CD4-positive, alpha-beta T cell treated with Interleukin-17A for 4 hours (primary cell): ENCODE data around the gene IRAK3.
"Not testable (repeated sequence)": the region's sequence is repeated elsewhere in the genome, so short reads cannot be mapped to it uniquely, and the experiment has no call there.

Experiments
- DNase-seq: peaks from one replicate; pipeline ENCODE4 v3.0.0-alpha.2; 2020; ENCODE audit warnings: mixed read lengths

The IRAK3 gene

DNA sequence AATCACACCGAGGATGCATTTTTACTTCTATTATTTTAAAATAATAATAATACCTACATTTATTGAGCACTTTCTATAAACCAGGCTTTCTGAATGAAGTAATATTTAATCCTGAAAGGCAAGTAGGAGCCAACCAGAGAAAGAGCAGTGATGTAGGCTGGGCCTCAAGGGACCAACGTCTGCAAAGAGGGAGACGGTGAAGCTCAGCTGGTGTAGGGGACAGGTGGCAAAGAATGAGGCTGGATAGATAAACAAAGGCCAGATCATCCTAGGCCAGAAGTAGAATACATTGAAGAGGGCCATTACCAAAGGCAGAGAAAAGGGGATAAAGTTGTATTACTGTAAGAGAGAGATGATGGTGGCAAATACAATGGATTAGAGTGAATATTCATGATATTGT, 18.4 kb upstream of the IRAK3 start:
- no peak for DNase-seq

DNA sequence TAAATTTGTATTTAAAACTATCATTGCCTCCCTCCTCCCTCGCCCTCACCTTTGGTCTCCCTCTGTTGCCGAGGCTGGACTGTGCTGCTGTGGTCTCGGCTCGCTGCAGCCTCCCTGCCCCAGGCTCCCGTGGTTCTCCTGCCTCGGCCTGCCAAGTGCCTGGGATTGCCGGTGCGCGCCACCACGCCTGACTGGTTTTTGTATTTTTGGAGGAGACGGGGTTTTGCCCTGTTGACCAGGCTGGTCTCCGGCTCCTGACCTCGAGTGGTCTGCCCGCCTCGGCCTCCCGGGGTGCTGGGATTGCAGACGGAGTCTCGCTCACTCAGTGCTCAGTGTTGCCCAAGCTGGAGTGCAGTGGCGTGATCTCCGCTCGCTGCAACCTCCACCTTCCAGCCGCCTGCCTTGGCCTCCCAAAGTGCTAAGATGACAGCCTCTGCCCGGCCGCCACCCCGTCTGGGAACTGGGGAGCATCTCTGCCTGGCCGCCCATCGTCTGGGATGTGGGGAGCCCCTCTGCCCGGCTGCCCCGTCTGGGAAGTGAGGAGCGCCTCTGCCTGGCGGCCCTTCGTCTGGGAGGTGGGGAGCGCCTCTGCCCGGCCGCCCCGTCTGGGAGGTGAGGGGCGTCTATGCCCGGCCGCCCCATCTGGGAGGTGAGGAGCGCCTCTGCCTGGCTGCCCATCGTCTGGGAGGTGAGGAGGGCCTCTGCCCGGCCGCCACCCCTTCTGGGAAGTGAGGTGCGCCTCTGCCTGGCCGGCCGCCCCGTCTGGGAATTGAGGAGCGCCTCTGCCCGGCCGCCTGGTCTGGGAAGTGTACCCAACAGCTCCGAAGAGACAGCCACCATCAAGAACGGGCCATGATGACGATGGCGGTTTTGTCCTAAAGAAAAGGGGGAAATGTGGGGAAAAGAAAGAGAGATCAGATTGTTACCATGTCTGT, 14.4 kb upstream of the IRAK3 start:
- not testable (repeated sequence) for DNase-seq

DNA sequence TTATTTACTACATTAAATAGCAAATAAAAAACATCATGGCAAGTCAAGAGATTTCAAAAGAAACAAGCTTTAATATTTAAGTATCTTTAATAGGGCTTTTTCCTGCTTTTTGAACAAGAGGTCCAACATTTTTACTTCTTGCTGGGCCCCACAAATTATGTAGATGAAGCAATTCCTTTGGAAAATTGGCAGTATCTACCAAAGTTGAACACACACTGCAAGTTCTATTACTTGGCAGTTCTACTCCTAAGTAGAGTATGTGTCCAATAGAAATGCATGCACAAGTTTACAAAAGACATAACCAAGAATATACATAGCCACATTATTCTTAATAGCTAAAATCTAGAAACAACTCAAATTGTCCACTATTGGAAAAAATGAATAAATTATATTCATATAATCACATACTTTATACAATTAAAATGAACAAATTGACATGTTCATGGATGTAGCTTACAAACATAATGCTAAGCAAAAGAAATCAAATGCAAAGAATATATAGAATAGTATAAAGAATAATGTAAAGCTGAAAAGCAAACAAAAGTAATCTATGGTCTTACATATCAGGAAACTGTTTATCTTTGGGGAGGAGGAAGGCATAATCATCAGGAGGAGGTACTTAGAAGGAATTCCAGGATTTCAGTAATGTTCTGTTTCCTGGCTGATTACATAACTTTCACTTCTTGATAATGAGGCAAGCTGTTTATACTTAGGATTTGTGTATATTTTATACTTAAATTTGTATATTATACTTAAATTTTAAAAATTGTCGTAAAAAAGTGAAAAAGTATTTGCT, 12.7 kb upstream of the IRAK3 start:
- DNase-seq: no peak

DNA sequence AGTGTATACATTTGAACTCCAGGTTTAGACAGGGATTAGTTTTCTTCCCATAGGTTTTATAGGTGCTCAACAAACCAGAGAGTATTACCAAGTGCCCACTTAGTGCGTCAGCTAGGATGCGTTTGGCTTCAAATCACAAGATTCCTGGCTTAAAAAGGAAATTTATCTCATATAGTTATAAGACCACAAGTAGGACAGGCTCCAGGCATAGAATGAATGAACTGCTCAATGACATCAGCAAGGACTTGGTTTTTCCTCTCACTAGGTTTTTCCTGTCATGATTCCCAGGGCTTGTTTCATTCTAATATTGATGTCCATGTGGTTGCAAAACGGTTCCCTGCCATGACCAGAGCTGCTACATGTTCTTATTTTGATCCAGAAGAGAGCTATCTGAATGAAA, 6.1 kb upstream of the IRAK3 start:
- DNase-seq: no peak

DNA sequence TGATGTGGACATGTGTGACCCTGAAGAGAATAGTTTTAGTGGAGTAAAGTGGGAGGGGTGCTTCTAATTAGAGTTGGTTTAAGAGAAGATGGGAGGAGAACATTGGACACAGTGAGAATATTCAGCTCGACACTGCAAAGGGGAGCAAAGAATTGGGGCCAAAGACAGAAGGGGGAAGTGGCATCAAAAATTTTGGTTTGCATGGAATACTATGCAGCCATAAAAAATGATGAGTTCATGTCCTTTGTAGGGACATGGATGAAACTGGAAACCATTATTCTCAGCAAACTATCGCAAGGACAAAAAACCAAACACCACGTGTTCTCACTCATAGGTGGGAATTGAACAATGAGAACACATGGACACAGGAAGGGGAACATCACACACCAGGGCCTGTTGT, 4.2 kb upstream of the IRAK3 start:
- not testable (repeated sequence) for DNase-seq

DNA sequence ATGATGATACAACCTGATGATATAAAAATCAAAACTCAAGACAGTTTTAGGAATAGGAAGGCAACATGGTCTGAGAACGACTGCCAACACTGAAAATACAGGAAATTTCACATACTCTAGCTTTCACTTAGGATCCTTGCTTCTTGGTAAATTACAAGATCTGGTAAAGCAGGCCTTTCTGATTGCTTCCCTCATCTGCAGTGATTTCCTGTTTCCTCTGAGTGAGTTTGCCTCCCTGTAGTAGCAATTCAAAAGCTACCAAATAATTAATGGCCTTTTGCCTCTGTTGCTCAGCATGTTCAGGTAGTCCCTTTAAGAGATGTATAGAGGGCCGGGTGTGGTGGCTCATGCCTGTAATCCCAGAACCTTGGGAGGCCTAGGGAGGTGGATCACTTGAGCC, 2.0 kb upstream of the IRAK3 start:
- DNase-seq: no peak

DNA sequence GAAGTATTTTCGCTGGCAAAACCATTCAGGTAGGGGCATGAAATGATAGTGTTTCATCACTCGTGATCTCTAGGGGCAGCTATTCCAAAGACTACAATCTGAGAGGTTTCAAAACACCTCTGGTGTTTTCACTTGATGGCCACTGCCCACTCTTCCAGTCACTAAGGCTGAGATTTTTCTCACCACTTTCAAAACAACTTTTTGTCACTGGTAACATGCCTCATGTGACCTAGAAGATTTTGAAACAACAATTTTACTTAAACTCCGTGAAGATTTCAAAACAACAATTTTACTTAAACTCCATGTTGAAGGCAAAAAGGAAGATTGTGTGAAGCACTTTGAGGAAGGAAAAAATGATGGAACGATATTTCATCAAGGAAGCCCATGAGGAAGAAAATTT, 1.2 kb upstream of the IRAK3 start:
- no peak for DNase-seq

DNA sequence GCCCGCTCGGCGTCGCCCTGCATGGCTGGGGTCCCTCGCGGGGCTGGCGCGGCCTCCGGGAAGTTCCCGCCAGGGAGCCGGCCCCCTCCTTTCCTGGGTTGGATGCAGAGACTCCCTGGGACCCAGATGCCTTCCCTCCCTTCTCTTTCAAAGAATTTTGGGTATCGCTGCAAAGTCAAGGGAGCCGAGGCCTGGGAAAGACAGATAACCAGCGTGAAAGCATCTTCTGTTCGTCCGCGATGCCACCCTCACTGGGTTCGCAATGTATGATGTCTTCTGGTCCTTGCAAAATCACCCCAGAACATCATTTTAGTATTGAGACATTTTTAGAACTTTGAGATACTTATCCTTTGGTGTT, 451 bp downstream of the IRAK3 start:
- no peak for DNase-seq

DNA sequence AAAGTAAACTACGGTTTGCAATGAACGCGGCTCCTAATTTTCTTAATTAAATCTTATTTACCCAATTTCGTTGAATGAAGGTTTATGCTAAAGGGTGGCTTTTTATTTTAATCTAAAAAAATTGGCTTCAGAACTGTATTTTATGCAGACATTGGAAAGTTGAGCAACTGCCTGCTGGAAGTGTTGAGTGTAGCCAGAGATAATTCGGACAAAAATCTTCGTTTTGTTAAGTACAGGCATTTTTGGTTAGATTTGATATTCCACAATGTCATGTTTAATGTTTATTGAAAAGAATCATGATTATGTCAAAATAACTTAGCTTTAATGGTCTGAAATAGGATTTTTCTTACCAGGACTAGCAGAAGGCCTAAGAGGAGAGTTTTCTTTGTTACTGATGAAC, 875 bp downstream of the IRAK3 start:
- DNase-seq: no peak

DNA sequence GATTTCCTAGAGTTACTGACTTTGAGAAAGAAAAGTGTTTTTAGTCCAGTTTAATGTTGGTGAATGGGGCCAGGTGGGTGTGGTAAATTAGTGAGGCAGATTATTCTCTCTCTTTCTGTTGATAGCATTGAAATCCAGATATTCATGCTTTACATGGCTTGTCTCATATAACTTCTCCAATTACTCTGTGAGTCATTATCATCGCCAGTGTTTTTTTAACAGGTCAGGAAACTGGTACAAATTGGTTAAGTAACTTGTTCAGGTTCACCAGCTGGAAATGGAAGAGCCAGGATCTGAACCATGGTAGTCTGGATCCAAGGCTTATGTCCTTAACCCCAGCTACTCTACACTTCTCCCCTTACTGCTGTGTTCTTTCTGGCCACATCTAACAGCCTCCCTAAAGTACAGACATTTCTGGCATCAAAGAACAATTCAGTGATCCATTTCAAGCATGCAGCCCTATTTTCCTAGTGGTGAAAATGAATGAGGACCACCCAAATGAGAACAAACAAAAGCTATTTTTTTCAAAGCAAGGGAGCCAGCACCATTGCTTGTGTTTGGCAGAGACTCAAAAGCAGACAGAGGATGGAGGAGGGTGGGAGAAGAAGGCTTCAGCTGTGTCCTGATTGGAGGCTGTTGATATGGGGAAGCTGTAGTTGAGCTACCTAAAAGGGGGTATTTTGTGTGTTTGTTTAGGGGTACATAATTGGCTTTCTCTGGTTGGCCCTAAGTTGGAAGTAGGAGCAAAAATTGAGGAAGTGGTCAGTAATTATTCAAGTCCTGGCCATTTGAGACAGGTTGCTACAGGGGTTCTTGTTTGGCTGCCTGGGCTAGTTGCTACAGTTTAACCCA, 1.7 kb downstream of the IRAK3 start:
- DNase-seq: no peak

DNA sequence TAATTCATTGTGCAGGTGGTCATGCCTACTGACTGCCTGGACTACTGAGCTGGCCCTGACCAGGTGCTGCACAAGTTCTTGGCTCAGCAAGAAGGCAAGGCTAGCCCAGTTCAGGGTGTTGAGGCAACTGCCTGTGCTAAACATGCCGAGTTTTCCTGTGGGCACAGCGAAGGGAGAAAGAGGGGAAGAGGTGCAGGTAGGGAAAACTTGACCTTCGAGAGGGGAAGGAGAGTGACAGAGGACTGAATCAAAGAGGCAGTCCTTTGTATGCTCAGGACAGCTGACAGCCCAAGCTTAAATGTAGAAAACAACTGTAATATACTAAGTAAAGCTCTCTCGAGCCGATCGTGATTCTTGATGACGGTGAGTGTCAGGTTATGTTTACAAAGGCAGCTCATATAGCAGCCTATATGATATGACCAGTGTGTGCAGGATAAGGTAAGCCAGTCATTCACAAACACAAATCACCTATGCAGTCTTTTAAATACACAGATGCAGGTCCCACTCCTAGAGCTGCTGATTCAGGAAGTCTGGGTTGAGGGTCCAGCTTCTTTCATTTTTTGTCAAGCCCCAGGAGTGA, 2.6 kb downstream of the IRAK3 start:
- DNase-seq: no peak

DNA sequence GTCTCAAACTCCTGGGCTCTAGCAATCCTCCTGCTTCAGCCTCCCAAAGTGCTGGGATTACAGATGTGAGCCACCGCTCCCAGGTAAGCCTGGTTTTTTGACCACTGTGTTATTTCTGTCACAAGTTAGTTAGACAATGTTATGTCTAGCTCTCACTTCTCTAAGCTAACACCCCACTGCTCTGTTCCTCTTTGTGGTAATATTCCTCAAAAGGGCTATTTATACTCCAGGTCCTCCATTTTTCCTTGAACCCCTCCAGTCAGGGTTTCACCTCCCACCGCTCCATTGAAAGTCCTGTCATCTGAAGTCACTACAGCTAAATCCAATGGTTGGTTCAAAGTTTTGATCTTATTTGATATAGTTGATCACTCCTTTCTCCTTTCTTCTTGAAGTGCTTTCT, 5.1 kb downstream of the IRAK3 start:
- DNase-seq: no peak

DNA sequence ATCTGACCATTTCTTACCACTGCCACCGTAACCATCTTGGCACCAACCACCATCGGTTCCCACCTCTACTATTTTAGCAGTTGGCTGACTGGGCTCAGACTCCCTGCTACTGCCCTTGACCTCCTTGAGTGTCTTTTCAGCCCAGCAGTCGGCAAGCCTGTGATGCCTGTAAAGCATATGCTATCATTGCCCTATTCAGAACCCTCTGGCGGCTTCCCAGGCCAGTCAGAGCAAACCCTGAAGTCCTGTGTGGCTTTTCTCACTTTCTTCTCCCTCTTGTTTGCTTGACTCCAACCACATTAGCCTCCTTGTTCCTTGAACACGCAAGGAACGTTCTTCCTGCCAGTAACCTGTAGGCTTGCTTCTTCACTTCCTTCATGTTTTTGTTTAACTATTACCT, 6.2 kb downstream of the IRAK3 start:
- DNase-seq: no peak

DNA sequence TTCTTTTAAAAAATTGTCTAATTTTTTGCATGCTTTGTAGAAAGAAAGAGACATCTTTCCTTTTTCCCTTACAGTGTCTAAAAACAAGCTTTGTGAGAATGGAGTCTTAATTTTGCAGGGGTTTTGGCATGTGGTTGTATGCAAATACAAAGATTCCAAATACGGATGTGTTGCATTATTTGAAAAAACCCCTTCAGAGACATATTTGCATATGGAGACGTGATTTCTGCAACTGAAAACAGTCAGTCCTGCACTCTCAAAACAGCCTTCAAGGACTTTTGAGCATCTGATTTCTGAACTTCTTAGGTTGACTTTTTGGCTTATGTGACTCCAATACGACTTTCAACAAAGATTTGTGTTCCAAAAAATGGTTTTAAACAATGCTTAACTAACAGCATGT, 7.8 kb downstream of the IRAK3 start:
- no peak for DNase-seq

DNA sequence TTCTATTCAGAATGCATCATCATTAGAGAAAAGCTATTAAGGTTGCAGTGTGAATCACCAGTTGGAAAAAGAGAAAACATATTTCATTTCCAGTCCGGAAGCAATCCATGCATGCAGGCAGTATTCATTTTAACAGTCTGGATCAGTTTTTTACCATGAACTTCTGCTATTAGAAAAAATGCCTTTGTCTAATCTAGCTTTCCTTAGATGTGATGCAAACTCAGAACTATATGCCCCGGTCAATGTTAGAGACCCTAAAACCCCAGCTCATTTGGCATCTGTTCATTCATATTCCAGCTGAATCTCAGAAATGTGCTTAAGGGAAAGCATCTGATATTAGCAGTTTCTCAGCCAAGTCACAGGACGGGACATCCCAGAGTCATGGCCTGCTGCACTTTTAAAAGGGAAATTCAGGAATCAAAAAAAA, 8.5 kb downstream of the IRAK3 start:
- DNase-seq: no peak

DNA sequence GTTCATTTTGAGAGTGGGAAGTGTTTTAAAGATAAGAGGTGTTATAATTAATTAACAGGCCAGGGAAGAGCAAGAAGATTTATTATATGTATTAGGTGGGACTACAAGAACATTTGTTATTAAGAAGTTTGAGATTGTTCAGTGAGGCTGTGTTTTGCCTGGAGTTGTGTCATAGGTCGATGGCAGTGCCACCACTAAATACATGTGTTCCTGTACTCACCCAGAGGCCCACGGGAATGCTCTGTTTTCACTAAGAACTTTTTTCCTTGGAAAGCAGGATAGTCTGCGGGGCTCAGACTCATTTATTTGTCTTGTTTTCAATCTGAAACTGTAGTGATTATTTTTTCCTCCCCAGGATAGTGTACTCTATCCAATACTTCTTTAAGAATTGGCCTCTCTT, 10.1 kb downstream of the IRAK3 start:
- no peak for DNase-seq

DNA sequence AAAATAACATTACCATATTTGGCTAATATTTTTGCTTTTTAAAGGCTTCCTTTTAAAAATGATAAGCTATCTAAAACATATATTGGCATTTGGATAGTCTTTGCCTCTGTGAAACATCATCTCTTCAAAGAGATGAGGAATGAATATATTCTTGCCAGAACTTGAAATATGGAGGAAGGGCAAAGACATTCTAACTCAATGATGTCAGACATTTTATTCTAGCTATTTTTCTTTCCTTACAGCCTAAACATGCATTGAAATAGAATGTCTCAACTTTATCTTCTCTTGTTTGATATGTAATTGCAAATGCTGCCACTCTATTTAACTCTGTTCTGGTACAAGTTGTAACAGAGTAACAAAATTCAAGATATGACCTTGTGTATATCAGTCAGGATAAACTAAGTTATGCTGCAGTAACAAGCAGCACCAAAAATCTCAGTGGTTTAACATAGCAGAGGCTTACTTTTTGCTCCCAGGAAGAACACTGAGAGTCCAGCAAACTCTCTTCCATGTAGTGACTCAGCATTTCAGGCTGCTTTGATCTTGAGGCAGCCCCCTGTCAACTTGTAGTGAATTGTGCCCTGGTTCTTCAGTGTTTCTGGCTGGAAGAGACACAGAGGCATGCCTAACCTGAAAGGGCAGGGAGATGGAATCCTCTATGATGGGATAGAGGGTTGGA, 11.0 kb downstream of the IRAK3 start:
- no peak for DNase-seq

DNA sequence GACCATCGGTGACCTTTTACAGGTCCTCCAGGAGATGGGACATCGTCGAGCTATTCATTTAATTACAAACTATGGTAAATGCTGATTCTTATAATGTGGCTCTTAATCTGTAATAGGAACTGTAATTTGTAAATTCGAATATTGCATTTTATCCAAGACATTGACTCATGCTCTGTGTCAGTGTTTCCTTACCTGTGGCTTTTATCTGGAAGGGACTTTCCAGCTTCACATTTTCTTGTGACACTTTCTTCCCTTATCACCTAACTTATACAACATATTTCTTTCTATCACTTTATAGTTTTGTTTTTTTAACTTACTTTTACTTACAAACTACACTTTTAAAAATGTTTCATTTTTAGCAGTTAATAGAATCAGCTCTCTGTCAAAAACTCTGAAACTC, 14.8 kb downstream of the IRAK3 start:
- no peak for DNase-seq

DNA sequence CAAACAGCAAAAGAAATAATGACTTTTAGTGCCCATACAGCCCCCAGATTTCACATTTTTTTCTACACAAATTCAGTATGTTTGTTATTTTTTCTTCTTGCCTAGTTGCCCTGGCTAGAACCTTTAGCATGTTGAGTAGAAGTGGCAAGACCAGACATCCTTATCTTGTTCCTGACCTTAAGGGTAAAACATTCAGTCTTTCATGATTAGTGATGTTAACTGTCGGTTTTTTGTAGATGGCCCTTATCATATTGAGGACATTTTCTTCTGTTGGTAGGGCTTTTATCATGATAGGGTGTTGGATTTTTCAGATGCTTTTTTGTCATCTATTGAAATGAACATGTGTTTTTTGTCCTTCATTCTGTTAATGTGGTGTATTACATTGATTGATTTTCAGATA, 17.1 kb downstream of the IRAK3 start:
- DNase-seq: no peak

DNA sequence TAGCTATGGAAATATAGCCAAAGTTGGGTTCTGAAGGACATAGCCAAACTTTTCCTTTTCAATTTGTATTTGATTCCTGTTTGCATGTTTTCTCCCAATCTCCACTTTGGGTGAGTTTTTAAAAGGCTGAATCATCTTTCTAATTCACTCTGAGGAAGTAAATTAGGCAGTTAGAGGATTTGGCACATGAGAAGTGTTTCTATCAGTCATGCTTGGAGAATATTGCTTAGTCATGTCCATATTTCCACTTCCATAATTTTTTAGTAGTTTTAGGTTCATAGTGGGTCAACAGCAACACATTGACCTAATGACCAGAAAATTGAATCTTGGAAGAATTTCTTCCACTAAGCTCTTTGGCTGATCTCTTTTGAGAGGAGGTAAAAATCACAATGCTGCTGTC, 21.8 kb downstream of the IRAK3 start:
- no peak for DNase-seq

DNA sequence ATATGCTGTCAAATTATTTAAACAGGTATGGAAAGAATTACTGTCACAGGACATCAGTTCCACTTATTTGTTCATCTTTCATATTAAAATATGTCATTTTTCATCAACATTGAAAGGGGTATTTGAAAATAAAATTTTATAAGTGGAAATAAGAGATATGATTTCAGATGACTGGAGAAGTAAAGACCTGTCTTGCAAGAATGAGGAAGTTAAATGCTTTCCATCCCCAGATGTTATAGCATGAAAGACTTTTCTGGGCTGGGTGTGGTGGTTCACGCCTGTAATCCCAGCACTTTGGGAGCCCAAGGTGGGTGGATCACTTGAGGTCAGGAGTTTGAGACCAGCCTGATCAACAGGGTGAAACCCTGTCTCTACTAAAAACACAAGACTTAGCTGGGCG, 22.6 kb downstream of the IRAK3 start:
- not testable (repeated sequence) for DNase-seq

DNA sequence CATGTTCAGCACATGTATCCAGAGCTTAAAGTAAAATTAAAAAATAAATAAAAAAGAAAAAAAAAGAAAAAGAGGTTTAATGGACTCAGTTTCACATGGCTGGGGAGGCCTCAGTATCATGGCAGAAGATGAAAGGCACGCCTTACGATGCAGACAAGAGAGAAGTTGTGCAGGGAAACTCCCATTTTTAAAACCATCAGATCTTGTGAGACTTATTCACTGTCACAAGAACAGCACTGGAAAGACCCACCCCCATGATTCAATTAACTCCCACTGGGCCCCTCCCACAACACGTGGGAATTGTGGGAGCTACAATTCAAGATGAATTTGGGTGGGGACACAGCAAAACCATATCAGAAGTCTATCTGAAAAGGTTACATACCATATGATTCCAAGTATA, 24.0 kb downstream of the IRAK3 start:
- not testable (repeated sequence) for DNase-seq
